HG02642 (cell line): ENCODE results near the gene LCN12.

ENCODE experiments used
- ATAC-seq: cut with Tn5 transposase; IDR thresholded peaks from one replicate; pipeline ENCODE4 v1.9.1; 2021; ENCODE audit warnings: mild to moderate bottlenecking; ENCODE audit not compliant: unreplicated experiment, poor library complexity

LCN12 gene

DNA sequence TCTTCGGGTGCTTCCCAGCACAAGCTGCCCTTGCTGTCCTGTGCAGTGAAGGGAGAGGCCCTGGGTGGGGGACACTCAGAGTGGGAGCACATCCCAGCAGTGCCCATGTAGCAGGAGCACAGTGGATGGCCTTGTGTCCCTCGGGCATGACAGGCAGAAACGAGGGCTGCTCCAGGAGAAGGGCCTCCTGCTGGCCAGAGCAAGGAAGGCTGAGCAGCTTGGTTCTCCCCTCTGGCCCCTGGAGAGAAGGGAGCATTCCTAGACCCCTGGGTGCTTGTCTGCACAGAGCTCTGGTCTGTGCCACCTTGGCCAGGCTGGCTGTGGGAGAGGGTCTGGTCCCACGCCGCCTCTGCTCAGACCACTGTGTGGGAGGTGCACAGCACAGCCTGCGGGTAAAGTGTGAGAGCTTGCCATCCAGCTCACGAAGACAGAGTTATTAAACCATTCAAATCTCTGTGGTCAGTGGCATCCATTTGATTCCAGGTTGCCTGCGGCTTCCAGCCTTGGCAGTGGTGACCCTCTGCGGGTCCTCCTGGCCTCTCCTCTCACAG, 25.8 kb upstream of the LCN12 start:
- ATAC-seq: no peak

DNA sequence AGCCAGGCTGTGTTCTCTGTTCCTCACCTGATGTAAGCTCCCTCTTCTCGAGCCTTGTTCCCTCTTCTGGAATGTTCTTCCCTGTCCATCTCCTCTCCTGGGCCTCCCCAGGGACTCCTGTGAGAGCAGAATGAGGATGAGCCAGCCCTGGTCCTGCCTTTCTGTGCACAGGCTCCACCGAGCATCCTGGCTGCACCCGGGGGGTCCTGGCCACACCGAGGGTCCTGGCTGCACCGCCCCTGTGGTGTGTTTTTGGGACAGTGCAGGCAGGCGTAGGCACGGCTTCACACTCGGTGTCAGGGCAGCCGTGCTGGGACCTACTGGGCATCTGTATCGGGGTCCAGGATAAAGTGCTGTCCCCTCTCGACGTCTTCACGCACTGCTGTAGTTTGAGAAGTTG, 25.3 kb upstream of the LCN12 start:
- no peak for ATAC-seq

DNA sequence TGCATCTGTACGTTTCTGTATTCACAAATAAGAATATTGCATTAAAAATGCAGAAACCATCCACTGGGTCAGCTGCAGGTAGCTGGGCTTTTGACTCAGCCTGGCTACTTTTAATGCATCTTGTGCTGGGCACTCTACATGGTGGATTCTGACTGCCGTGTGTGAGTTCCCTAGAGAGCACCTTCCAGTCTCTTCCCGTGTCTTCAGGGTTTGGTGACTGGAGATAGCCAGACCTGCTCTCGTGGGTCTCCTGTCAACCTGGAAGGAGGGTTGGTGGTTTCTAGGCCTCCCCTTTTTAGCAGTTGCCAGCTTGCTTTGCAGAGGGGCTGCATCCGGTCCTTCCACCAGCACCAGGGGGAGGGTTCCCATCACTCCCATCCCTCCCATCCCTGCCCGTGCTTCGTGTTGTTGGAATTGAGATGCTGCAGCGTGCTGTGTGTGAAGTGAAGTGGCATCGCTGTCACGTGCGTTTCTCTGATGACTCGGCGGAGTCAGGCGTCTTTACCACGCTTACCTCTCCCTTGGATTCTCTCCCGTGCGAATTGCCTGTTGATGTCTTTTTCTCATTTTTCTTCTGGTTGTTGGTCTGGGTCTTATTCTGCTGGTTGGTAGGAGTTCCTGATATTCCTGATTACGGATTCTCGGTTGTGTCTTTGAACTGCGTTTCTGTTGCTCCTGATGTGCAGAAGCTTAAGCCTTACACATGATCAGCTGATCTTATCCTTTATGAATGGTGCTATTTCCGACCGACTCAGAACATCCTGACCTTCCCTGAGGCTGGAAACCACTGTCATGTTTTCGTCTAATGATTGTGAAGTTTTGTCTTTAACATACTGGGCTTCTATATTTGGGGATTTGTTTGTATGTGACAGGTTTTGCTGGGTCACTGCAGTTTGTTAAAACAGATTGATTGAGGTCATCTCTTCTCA, 24.5 kb upstream of the LCN12 start:
- ATAC-seq: no peak

DNA sequence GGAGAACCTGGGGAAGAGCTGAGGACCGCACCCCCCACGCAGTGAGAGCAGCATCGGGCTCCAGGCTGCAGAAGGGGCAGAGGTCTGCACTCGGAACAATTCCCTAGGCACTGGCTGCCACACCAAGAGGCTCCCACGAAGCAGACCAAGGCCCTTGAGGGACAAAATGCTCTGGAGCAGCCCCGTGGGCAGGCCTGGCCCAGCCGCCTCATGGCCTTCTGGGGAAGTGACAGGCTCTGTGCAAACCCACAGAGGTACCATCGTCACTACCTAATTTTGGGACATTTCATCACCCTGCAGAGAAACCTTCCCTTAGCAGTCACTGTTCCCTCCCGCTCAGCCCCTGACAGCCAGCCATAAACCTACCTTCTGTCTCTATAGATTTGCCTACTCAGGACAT, 23.5 kb upstream of the LCN12 start:
- no peak for ATAC-seq

DNA sequence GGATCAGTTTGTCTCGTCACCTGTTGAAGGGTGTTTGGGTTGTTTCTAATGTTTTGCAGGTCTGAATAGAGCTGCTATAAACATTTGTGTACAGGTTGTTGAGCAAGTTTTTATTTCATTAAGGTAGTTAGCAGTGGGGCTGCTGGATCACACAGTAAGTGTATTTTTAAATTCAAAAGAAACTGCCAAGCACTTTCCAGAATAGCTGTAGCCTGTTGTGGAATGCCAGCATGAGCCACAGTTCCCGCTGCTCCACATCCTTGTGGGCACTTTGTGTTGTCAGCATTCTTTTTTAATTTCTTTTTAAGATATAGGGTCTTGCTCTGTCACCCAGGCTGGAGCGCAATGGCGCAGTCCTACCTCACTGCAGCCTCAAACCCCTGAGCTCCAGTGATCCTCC, 22.1 kb upstream of the LCN12 start:
- no peak for ATAC-seq

DNA sequence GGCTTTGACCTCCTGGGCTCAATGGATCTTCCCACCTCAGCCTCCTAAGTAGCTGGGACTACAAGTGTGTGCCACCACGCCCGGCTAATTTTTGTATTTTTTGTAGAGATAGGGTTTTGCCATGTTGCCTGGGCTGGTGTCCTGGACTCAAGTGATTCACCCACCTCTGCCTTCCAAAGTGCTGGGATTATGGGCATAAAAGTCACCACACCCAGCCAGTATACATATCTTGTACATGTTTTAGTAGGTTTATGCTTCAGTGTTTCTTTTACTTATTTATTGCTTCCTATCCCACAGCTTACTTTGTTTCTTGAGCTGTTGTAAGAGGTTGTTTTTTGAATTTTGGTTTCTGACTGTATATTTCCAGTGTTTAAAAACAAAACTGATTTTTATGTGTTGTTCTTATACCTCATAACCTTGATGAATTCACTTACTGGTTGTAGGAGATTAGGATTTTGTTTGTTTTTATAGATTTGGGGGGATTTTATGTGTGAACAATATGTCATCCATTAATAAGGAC, 20.4 kb upstream of the LCN12 start:
- no peak for ATAC-seq

DNA sequence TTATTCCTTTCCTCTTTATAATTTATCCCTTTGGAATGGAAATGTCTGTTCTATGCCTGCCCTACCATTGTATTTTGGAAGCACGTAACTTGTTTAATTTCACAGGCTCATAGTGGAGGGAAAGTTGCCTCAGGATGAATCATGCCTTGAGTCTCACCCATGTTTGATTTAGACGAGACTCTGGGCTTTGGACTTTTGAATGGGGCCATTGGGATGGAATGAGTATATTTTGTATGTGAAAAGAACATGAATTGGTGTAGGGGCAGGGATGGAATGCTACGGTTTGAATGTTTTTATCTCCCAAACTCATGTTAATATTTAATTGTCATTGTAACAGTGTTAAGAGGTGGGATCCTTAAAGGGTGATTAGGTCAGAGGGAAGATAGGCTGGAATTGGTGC, 17.8 kb upstream of the LCN12 start:
- no peak for ATAC-seq

DNA sequence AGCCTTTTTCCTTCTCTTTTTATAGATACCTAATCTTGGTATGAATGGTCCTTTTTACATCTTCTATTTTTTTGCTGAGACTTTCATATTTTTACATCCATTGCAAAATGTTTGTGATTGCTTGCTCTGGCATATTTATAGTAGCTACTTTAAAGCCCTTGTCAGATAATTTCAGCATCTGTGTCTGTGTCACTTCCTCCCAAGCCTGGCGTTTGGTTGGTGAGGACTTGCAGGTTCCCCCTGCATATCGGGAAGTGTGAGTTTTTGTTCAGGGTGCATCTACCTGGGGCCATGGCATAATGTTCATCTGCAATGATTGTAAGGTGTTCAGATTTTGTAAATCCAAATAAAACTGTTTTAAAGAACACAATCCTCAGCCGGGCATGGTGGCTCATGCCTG, 16.4 kb upstream of the LCN12 start:
- ATAC-seq: no peak

DNA sequence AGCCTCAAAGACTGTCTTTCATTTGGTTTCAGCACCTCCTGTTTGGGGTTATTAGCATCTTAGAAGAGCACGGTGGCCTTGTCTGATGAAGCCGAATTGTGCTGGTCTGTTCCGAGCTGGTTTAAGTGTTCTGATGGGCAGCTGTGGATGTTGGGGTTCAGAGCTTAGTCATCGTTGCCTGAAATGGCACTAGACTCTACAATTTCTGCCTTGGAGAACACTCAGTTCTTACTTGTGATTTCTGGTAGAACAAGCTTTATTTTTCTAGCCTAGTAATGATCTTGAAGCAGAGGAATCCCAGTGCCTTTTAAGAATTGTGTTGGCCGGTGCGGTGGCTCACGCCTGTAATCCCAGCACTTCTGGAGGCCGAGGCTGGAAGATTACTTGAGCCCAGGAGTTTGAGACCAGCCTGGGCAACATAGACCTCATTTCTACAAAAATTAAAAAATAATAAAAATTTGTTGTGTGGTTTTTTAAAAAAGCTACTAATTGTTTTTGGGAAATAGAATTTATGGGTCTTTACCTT, 15.4 kb upstream of the LCN12 start:
- ATAC-seq: no peak

DNA sequence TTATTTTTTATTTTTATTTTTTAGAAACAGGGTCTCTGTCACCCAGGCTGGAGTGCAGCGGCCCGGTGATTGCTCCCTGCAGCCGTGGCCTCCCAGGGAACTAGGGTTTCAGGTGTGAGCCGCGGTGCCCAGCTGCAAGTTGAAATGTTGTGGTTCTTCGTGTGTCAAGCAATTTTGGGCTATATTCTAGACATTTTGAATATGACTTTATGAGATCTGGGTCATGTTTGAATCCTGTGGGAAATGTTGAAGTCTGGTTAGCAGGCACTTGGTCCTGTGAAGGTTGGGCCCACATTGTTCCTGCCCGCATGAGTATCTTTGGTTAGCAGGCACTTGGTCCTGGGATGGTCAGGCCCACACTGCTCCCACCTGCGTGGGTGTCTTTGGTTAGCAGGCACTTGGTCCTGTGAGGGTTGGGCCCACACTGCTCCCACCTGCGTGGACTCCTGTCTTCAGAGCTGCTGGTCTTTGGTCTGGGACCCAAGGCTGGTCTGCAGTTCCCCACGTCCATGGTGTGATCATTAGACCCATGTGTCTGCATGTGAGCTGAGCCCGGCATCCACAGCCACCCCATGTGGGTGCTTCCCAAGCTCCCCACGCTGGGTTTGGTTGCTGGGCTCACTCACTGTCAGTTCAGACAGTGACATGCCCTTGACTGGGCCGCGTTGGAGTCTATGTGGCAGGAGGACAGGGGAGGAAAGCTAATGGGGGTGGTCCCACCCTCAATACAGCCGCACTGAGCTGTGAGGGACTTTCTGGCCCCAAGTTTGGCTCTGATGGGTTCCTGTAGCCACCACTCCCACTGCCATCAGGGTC, 14.7 kb upstream of the LCN12 start:
- no peak for ATAC-seq

DNA sequence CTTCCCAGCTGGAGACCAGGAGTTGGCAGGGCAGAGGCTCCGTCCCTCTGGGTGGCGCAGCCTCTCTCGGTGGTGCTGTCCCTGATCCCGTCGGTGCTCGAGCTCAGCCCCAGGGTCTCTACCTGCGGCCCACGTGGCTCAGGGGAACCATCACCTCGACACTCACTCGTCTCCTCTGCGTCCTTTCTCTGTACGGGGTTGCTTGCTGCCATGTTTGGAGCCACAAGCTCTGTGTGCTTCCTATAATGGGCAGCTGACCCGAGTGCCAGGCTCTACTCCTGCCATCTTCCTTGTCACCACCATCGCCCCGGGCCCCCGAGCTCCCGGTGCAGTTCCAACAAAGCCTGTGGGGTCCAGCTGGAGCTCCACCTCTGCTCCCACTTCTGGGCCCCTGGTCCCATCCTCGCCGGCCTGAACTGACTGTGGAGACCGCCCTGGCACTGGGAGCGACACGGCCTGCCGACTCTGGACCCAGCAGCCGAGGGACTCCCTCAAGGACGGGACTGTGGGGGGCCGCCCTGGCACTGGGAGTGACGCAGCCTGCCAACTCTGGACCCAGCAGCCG, 12.6 kb upstream of the LCN12 start:
- no peak for ATAC-seq

DNA sequence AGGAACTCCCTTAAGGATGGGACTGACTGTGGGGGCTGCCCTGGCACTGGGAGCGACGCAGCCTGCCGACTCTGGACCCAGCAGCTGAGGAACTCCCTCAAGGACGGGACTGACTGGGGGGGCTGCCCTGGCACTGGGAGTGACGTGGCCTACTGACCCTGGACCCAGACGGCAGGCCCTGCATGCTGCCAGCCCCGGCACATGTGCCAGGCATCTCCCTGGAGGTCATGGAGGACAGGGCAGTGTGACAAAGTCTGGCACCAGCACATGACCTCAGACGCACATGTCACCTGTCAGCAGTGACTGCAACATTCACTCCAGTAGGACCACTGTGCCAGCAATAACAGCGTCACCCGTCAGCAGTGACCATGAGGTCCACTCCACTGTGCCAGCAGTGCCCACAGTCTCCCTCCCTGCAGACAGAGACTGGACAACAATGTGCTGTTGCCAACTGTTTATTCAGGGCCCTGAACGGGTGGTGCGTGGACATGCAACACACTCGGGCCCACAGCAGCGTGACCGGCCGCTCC, 12.0 kb upstream of the LCN12 start:
- ATAC-seq: no peak

DNA sequence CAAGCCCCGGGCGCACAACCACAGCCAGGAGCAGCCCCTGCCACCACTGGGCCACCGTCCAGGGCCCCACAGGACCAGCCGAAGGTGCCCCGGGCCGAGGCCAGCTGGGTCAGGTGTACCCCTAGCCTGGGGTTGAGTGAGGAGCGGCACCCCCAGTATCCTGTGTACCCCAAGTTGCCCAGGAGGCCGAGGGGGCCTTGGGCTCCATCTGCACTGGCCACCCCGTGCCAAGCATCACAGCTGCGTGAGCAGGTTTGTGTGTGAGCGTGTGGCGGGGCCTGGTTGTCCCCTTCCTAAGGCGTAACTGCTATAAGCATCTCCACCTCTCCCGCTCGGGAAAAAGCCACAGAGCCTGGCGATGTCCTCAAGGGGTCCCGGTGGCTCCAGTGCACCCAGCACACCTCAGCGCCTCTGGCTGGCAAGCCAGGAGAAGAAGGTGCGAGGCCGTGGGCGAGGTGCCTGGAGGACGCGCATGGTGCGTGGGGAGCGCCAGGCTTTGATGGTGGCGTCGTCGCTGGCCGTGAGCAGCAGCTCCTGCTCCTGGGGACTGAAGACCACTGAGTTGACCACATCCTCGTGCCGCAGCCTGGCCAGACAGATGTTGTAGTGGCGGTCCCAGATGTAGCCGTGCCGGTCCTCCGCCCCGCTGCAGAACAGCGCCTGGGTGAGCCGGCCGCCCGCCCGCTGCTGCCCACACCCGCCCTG, 11.4 kb upstream of the LCN12 start:
- no peak for ATAC-seq

DNA sequence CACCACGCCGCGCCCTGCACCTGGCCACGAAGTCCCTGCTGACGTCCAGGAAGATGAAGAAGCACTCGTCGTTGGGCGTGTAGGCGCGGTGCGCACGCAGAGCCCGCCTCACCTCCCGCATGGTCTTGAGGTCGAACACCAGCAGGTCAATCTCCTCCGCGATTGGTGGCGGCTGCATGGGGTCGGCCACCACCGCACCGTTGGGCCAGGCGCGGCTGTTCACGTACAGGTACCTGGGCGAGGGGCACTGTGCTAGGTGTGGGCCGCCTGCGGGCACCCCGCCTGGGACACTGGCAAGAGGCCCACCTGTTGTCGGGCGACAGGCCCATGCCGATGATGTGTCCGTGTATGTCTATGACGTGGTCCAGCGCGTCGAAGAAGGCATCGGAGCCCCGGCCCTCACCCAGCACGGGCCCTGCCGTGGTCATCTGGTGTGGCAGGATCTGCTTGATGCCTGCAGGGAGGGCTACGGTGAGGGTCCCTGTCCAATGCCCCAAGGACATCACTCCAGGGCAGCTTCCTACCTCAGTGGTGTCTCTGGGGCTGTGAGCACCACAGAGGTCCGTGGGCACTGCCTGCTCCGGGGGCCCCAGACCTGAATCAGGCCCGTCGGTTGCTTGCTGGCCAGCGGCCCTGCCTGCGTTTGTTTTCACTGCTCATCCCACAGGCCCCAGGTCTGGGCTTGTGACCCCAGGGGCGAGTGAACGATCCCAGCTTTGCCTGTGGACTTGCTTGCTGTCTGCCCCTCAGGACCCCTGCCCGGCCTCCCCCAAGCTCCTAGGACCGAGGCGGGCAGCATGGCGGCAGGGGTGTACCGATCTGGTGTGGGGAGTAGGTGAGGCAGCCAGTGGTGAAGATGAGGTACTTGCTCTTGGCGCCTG, 10.6 kb upstream of the LCN12 start:
- ATAC-seq: no peak

DNA sequence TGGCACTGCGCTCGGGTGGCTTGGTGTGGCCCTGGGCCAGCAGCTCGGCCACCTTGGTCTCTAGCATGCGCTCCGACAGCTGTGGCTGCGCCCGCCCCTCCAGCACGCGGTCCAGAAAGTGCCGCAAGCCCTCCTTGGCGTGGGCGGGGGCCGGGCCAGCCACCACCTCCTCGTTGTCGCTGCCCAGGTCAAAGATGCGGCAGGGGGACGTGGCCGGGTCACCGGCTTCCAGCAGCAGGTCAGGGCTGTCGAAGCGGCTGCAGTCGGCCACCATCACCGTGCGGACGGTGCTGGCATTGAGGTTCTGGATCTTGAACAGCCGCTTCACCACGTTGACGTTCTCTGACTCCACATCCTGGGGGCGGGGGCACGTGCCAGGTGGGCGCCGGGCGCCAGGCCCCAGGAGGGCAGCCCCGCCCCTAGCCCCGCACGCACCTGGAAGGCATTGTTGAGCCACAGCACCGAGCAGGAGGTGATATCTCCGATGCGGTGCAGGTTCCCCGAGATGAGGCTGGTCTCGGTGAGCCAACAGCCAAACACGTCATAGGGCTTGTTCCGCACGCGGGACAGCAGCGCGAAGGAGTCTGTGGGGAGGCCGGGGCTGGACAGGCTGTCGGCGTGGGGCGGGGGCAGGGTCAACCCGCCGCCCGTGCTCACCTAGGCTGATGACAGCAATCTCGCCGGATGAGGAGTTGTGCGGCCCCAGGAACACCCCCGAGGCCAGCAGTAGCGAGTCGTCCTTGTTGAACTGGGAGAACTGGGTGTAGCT, 9.8 kb upstream of the LCN12 start:
- ATAC-seq: no peak

DNA sequence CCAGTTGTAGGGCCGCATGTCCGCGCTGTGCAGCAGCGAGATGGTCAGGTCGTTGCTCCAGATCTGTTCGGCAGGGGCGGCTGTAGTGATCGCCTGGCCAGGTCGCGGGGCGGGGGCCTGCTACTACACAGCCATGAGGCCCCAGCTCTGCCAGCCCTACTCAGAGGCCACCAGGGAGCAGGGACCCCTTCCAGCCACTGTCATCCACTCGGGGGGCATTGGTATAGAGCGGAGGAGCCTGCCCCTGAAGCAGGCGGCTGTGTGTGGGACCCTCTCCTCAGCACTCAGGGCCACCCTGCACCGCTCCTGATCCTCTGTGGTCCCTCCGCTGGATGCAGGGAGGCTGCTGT, 9.2 kb upstream of the LCN12 start:
- no peak for ATAC-seq

DNA sequence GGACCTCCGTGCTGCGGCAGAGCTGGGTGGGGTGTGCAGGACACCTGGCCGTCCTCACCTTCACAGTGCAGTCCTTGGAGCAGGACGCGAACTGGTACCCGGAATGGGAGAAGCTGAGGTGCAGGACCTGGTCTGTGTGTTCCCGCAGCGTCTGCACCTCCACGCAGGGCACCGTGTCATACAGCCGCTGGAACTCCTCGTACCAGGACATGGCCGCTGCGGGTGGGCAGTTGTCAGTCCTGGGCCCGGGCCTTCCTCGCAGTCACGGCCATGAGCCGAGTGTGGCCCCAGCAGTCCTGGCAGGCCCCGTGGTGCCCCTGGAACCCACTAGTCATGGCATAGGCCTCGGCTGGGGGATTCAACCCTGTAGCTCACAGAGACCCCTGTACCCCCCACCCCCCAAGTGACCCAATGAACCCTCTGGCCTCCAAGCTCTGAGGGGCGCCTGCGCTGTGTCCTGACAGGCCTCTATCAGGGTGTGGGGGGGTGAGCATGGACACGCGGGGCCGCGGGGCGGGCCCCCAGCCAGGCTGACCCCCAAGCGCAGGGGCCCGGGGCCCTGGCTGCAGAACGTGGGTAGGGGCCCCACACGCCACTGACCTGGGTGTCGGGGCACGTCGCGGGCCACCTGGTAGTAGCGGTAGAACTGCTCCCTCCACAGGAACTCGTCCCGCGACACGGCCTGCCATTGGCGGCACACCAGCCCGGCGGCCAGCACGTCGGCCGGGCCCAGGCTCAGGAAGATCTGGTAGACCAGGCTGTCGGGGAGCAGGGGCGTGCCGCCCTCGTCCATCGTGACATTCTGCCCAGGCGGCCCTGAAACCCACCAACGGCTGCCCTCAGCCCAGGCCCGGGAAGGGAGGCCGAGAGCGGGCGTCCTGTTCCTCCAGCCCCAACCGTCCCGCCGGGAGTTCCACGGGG, 8.5 kb upstream of the LCN12 start:
- ATAC-seq: peak; percentile 2
